SK-N-SH (cell line): ENCODE results near the gene PROX1.

Experiments
- EP300 ChIP-seq, 2 experiments: IDR thresholded peaks; 2 replicates each; pipeline versions ENCODE4 v1.4.0 to v1.6.1; 2012; ENCODE audit warnings: borderline replicate concordance in 1 of 2, low read depth in 1 of 2, low read length in 1 of 2
- EZH2phosphoT487 ChIP-seq: fragments of 200-600 bp; sonication (generic); IDR thresholded peaks from 2 replicates; pipeline ENCODE4 v1.6.1; 2017; ENCODE audit warnings: low read depth, mixed run types, mild to moderate bottlenecking, antibody characterized with exemption, moderate library complexity, borderline replicate concordance
- MEF2A ChIP-seq: IDR thresholded peaks from 2 replicates; pipeline ENCODE4 v1.4.0; 2012; ENCODE audit warnings: low read depth, borderline replicate concordance
- NRF1 ChIP-seq: IDR thresholded peaks from 2 replicates; pipeline ENCODE4 v1.6.1; 2012; ENCODE audit warnings: low read depth, mild to moderate bottlenecking, low read length
- POLR2AphosphoS5 ChIP-seq: IDR thresholded peaks from 2 replicates; pipeline ENCODE4 v1.6.1; 2012; ENCODE audit warnings: low read depth, low read length
- TAF1 ChIP-seq: IDR thresholded peaks from 2 replicates; pipeline ENCODE4 v1.6.1; 2012; ENCODE audit warnings: low read depth, mild to moderate bottlenecking, low read length, moderate library complexity, borderline replicate concordance
- TF ChIP-seq, protein P1 (sequence below): fragments of 200-600 bp; sonication (generic); IDR thresholded peaks from 2 replicates; pipeline ENCODE4 v1.6.1; 2017; ENCODE audit warnings: antibody characterized with exemption, mild to moderate bottlenecking, moderate library complexity

DNA sequence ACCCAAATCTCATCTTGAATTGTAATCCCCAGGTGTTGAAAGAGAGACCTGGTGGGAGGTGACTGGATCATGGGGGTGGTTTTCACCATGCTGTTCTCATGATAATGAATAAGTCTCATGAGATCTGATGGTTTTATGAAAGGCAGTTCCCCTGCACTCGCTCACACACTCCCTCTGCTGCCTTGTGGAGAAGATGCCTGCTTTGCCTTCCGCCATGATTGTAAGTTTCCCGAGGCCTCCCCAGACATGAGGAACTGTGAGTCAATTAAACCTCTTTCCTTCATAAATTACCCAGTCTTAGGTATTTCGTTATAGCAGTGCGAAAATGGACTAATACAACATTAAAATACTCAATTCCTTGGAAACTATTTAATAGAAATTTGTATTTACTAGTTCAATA lies 99.2 kb downstream of the PROX1 start:
- TF ChIP-seq EZH2phosphoT487 (no peak), NRF1 (no peak), EP300 (IDR thresholded peaks at IDR 0.05; ENCODE audit: borderline replicate concordance in 1 of 2, low read depth in 1 of 2, low read length in 1 of 2) (no peak), POLR2AphosphoS5 (no peak), TAF1 (no peak), MEF2A (no peak)
- TF ChIP-seq, protein P1, sequence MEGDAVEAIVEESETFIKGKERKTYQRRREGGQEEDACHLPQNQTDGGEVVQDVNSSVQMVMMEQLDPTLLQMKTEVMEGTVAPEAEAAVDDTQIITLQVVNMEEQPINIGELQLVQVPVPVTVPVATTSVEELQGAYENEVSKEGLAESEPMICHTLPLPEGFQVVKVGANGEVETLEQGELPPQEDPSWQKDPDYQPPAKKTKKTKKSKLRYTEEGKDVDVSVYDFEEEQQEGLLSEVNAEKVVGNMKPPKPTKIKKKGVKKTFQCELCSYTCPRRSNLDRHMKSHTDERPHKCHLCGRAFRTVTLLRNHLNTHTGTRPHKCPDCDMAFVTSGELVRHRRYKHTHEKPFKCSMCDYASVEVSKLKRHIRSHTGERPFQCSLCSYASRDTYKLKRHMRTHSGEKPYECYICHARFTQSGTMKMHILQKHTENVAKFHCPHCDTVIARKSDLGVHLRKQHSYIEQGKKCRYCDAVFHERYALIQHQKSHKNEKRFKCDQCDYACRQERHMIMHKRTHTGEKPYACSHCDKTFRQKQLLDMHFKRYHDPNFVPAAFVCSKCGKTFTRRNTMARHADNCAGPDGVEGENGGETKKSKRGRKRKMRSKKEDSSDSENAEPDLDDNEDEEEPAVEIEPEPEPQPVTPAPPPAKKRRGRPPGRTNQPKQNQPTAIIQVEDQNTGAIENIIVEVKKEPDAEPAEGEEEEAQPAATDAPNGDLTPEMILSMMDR = no peak
